ENCODE measurements around the gene TRIM33. TPM values are rescaled to one million over a fixed set of nuclear protein-coding genes. Genes with fewer than 3 reads are reported as not detected.
A peak's percentile ranks its signal among the peaks of the same experiment; 100 is the strongest.

TRIM33 gene
- 16.1 and 22.3 TPM in 2 replicates for total RNA-seq (2014; rRNA removed; shearing (Covaris generic))

GRCh38 chr1:114511032-114511785 is at the start of gene TRIM33:
TSS of gene TRIM33 (minus strand) at chr1:114511203. CDS start at chr1:114511076, 127 bp downstream.
- DNase-seq (ENCODE audit: low read depth) = peak; percentile 91

- DNase-seq (ENCODE audit: low read depth) = no peak
Observed at GRCh38 chr1:114559356-114559755, 48.4 kb upstream of the TRIM33 start.

- peak; percentile 18 for DNase-seq (ENCODE audit: low read depth)
Observed at GRCh38 chr1:114558544-114558943, 47.5 kb upstream of the TRIM33 start.

- no peak for DNase-seq (ENCODE audit: low read depth)
Observed at GRCh38 chr1:114554577-114554976, 43.6 kb upstream of the TRIM33 start.

DNA sequence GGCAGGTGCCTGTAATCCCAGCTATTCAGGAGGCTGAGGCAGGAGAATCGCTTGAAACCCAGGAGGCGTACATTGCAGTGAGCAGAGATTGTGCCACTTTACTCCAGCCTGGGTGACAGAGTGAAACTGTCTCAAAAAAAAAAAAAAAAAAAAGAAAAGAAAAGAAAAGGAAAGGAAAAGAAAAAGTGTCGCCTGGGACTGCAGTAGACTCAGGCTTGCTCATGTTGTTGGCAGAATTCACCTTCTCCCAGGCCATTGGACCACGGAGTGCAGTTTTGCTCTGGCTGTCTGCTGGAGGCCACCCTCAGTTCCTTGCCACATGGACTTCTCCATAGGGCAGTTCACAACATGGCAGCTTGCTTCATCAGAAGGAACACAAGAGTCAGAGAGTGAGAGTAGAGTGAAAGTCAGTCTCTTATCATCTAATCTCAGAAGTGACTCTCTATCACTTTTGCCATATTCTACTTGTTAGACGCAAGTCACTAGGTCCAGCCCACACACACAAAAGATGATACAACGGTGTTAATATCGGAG is 41.2 kb upstream of the TRIM33 start:
- no peak for DNase-seq (ENCODE audit: low read depth)

GRCh38 chr1:114551400-114551799 is 40.4 kb upstream of the TRIM33 start:
- DNase-seq (ENCODE audit: low read depth) = no peak

- no peak for DNase-seq (ENCODE audit: low read depth)
Observed at GRCh38 chr1:114550336-114550735, 39.3 kb upstream of the TRIM33 start.

DNA sequence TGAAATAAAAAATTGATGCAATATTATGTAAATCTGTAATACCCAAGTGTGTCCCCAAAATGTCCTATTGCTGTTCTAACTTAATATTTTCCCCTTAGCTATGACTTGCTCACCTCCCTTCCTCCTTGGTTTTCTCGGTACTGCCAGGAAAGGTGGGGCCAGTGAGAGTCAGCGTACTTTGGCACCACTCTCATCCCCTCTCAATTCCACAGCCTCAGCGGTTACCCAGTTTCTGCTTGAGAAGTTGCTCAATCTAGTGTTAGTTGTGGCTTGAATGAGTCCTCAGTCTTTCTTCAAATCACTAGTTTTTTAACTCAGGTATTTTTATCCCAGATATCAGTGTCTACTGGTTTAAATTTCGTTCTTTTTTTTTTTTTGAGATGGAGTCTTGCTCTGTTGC is 38.1 kb upstream of the TRIM33 start:
- DNase-seq (ENCODE audit: low read depth) = no peak

GRCh38 chr1:114547076-114547475 is 36.1 kb upstream of the TRIM33 start:
- DNase-seq (ENCODE audit: low read depth) = no peak

- no peak for DNase-seq (ENCODE audit: low read depth)
Observed at GRCh38 chr1:114545796-114546195, 34.8 kb upstream of the TRIM33 start.

- no peak for DNase-seq (ENCODE audit: low read depth)
Observed at GRCh38 chr1:114545315-114545714, 34.3 kb upstream of the TRIM33 start.

GRCh38 chr1:114540821-114541220 is 29.8 kb upstream of the TRIM33 start:
- DNase-seq (ENCODE audit: low read depth) = no peak

- no peak for DNase-seq (ENCODE audit: low read depth)
Observed at GRCh38 chr1:114540272-114540671, 29.3 kb upstream of the TRIM33 start.

- DNase-seq (ENCODE audit: low read depth) = no peak
Observed at GRCh38 chr1:114536043-114536442, 25.0 kb upstream of the TRIM33 start.

DNA sequence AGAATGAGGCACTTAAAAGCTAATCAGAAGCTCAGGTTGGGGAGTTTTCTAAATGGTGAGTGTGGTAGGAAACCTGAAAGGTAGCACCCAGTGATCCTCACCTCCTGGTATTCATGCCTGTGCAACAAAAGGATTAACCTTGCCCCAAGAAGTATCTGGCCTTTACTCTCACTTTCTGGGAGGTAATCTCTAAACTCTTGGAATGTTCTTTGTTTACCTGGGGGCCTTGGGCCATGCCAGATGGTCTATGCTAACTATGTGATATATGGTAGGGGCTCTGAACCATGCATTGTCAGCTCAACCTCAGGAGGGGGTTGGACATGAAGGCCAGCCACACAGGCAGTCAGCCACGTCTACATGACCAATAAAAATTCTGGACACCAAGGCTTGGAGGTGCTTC is 24.4 kb upstream of the TRIM33 start:
- DNase-seq (ENCODE audit: low read depth) = no peak

DNA sequence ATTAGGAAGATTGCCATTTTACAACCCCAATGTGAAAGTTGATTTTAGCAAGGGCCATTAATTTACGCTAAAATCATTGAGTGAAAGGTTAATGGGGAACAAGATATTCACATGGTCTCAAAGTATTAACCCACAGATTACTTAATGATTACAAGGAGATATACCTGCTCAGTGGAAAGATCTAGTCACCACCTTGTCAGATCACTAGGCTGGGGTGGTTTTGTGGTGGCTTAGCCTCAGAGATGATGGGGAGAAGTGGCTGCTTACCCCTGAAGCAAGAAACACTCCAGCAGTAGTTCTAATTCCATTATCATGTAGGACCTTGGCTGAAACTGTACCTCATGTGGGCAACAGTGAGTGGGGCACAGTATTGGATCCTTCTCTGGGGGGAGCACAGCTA is 20.1 kb upstream of the TRIM33 start:
- no peak for DNase-seq (ENCODE audit: low read depth)

DNA sequence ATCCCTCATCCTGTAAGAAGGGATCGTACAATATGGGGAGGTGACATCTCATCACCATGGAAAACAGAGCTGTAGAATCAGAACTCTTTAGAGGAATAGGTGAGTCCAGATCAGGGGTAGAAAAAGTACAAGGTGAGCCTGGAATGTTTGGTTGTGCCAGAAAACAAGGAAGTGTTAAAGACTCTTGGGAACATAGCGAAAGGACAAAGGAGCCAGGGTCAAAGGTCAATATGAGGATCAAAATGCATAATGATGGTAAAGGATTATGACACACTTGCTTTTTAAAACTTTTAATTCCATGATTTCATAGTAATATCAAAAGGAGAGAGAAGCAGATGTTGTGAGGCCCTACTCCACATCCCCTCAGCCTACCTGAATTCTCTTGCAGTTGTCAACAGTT is 19.2 kb upstream of the TRIM33 start:
- no peak for DNase-seq (ENCODE audit: low read depth)

- no peak for DNase-seq (ENCODE audit: low read depth)
Observed at GRCh38 chr1:114524944-114525343, 13.9 kb upstream of the TRIM33 start.

DNA sequence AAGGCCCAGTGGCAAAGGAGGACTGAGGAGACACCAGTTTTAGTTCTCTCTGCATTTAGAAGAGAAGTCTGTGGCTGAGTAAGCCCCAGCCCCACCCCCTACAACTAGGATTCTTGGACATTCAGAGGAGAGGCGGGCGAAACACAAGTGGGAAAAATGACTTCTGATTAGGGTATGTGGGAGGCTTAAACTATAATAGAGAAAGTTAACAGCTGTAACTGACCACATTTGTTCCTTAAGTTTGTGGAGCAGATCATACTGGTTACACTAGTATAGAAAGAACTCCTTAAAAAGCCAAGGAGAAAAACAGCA is 11.2 kb upstream of the TRIM33 start:
- DNase-seq (ENCODE audit: low read depth) = no peak

- no peak for DNase-seq (ENCODE audit: low read depth)
Observed at GRCh38 chr1:114521396-114522263, 10.6 kb upstream of the TRIM33 start.

GRCh38 chr1:114517348-114517747 is 6.3 kb upstream of the TRIM33 start:
- peak; percentile 41 for DNase-seq (ENCODE audit: low read depth)

DNA sequence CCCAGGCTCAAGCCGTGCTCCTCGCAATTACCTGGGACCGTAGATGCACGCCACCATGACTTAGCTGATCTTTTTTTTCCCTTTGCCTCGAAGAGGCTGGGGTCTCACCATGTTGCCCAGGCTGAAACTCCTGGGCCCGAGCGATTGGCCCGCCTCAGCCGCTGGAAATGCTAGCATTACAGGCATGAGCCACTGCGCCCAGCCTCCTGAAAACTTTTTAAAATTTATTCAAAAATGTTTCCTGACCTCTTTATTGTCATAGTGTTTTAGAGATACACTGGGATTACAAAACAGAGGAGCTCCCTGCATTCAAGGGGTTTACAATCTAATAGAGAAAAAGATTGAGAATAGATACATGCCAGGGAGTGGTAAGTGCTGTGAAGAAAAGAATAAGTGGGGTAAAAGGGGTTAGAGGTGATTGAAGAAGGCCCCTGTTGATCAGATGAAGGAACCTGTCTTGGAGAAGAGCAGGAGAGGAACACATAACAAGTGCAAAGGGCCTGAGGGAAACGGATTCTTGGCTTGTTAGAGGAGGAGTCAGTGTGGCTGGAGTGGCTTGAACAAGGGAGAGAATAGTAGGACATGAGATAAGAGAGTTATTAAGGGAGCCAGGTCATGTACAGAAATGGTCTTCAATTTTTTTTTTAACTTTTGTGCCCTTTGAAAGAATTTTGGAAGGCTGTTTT is 1.7 kb upstream of the TRIM33 start:
- no peak for DNase-seq (ENCODE audit: low read depth)
